Stomach (tissue), 4 donors: ENCODE data around the gene USP7.

ENCODE experiments used
- EP300 ChIP-seq: sonication (generic); formaldehyde crosslinking; IDR thresholded peaks from one replicate; pipeline ENCODE4 v1.6.1; 2017; ENCODE audit warnings: antibody characterized with exemption
- POLR2A ChIP-seq, 4 donors: fragments of 450-650 bp; IDR thresholded peaks; one replicate each; pipeline ENCODE4 v1.6.1; 2016; ENCODE audit warnings: antibody characterized with exemption in 4 of 4, control low read depth in 2 of 4, mild to moderate bottlenecking in 1 of 4, moderate library complexity in 1 of 4
- POLR2AphosphoS5 ChIP-seq, 3 donors: sonication (generic); formaldehyde crosslinking; IDR thresholded peaks; one replicate each; pipeline ENCODE4 v1.6.1; 2016; ENCODE audit warnings: antibody characterized with exemption in 3 of 3

DNA sequence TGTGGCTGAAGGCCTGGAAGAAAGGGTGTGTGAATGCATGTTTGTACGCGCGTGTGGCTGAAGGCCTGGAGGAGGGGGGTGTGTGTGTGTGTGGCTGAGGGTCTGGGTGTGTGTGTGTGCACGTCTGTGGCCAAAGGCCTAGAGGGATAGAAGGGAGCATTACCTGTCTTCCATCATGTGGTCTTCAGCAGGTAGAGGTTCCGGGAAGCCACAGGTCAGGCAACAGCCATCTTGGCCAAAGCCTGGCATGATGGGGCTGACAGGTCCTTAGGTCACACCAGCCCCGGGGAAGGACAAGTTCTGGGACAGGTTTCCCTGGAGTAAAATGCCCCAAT is 76.3 kb downstream of the USP7 start:
- no peak for TF ChIP-seq POLR2AphosphoS5 (IDR thresholded peaks at IDR 0.05)
- no peak for TF ChIP-seq POLR2A (IDR thresholded peaks at IDR 0.05)
- no peak for TF ChIP-seq EP300
